ENCODE measurements around the gene SORCS1. TPM values are rescaled to one million over a fixed set of nuclear protein-coding genes. Genes with fewer than 3 reads are reported as not detected.

Gene SORCS1
- total RNA-seq, 1 experiment from 2014 or later, result 1.7 TPM

DNA sequence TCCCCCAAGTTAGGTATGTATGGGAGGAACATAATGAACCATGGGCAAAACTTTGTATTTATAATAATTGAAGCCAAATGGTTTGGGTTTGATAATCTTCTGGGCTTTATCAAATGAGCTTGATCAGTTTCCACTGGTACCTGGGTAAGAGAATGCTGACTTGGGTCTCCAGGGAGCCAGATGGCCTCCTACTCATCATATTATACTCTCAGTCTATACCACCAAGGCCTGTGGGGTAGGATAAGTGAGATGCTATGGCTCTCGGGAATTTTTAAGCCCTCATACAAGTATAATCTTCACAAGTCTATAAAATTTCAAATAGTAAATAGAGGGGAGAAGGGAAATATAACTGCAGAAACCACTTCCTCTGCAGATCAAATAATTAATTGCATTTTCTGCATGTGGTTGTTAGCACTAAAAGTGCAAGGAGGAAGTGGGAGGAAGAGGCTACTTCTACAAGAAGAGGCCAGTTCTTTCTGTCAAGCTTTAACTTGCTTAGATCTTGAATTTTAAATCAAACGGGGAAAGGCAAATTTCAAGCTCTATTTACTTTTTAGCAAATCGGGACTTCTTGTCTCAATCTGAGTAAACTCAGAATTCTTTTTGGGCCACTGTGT lies 349.0 kb downstream of the SORCS1 start:
- Histone ChIP-seq H3K18ac (ENCODE audit: insufficient read length, low read depth, low read length) (no peak overlapping the region), H2AFZ (ENCODE audit: low read length) (no peak overlapping the region), H3K79me2 (ENCODE audit: insufficient read depth, low read length) (no peaks in the 10 kb centered on the region), H2AK5ac (ENCODE audit: insufficient read length, low read length) (no peak overlapping the region), H4K5ac (ENCODE audit: insufficient read length, low read depth, low read length) (no peak overlapping the region), H2BK120ac (ENCODE audit: low read depth, low read length, poor library complexity, severe bottlenecking) (no peak overlapping the region), H3K4me2 (ENCODE audit: insufficient read depth, insufficient read length, low read length) (no peak overlapping the region), H4K91ac (ENCODE audit: insufficient read length, low read depth, low read length) (no peak overlapping the region), H2BK20ac (ENCODE audit: low read depth, low read length, poor library complexity, severe bottlenecking) (no peak overlapping the region), H3K9ac (ENCODE audit: extremely low read depth, insufficient read length, low read length) (no peak overlapping the region), H3K14ac (ENCODE audit: insufficient read depth, low read length) (no peak overlapping the region), H3K23ac (ENCODE audit: insufficient read length, low read depth, low read length) (no peak overlapping the region), H2BK15ac (ENCODE audit: low read depth, low read length) (no peak overlapping the region), H4K8ac (replicated peaks; ENCODE audit: insufficient read length, low read depth, low read length) (no peak overlapping the region), H2BK12ac (ENCODE audit: insufficient read length, low read depth, low read length) (no peak overlapping the region), H3K4ac (ENCODE audit: low read depth, low read length) (no peak overlapping the region), H3K23me2 (ENCODE audit: insufficient read length, low read depth, low read length, poor library complexity, severe bottlenecking) (no peaks in the 10 kb centered on the region), H3K27ac (ENCODE audit: insufficient read length, low read depth, low read length) (no peak overlapping the region), H3K4me1 (ENCODE audit: insufficient read depth, low read length) (no peaks in the 10 kb centered on the region), H4K20me1 (ENCODE audit: control insufficient read depth, insufficient read depth, insufficient read length) (no peaks in the 10 kb centered on the region), H3T11ph (ENCODE audit: low read length) (no peak overlapping the region), H2BK5ac (ENCODE audit: insufficient read length, low read length) (no peak overlapping the region), H3K27me3 (ENCODE audit: insufficient read depth, low read length) (no peaks in the 10 kb centered on the region), H3K79me1 (ENCODE audit: insufficient read depth, low read depth, low read length, poor library complexity, severe bottlenecking) (no peaks in the 10 kb centered on the region), H3K56ac (ENCODE audit: insufficient read length, low read depth, low read length) (no peak overlapping the region), H3K9me3 (ENCODE audit: control insufficient read depth, low read depth, low read length) (no peaks in the 10 kb centered on the region)
- no CpG with 5 or more reads among the region's 3 CpGs for WGBS (ENCODE audit: extremely low coverage, insufficient read length, low lambda C conversion rate)
- H3K4me3 Mint-ChIP-seq, result no peak overlapping the region
- TF ChIP-seq, protein P1, sequence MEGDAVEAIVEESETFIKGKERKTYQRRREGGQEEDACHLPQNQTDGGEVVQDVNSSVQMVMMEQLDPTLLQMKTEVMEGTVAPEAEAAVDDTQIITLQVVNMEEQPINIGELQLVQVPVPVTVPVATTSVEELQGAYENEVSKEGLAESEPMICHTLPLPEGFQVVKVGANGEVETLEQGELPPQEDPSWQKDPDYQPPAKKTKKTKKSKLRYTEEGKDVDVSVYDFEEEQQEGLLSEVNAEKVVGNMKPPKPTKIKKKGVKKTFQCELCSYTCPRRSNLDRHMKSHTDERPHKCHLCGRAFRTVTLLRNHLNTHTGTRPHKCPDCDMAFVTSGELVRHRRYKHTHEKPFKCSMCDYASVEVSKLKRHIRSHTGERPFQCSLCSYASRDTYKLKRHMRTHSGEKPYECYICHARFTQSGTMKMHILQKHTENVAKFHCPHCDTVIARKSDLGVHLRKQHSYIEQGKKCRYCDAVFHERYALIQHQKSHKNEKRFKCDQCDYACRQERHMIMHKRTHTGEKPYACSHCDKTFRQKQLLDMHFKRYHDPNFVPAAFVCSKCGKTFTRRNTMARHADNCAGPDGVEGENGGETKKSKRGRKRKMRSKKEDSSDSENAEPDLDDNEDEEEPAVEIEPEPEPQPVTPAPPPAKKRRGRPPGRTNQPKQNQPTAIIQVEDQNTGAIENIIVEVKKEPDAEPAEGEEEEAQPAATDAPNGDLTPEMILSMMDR (conservative IDR thresholded peaks at IDR 0.05), result no peak
- no peak for DNase-seq
- H3K36me3 Mint-ChIP-seq (ENCODE audit: insufficient read depth in 1 of 3, low read depth in 3 of 3), result no peaks in the 10 kb centered on the region
- no peaks in the 10 kb centered on the region for H3K27me3 Mint-ChIP-seq (ENCODE audit: low read depth)
- H3K27ac Mint-ChIP-seq, result no peak overlapping the region; a peak in 1 of 7 replicates
- no peaks in the 10 kb centered on the region for H3K9me3 Mint-ChIP-seq
- peaks cover 10 to 15% of the 10 kb centered on the region in 2 experiments for H3K4me1 Mint-ChIP-seq

Measured in H9 (cell line).